PC-3 (cell line): ENCODE results near the gene KIAA0930.

Experiments
- EZH2 ChIP-seq: fragments of 300-600 bp; sonication (generic); IDR thresholded peaks from one replicate; pipeline ENCODE4 v1.6.1; 2017; ENCODE audit warnings: antibody characterized with exemption, mild to moderate bottlenecking, low read length; ENCODE audit not compliant: unreplicated experiment
- EZH2phosphoT487 ChIP-seq: fragments of 300-600 bp; sonication (generic); IDR thresholded peaks from 2 replicates; pipeline ENCODE4 v1.6.1; 2018; ENCODE audit warnings: mild to moderate bottlenecking, antibody characterized with exemption, low read length, borderline replicate concordance
- TF ChIP-seq, protein P1 (sequence below): fragments of 300-600 bp; sonication (generic); conservative IDR thresholded peaks from 2 replicates; pipeline ENCODE4 v1.5.1; 2017; ENCODE audit warnings: antibody characterized with exemption, low read depth, mild to moderate bottlenecking, low read length

DNA sequence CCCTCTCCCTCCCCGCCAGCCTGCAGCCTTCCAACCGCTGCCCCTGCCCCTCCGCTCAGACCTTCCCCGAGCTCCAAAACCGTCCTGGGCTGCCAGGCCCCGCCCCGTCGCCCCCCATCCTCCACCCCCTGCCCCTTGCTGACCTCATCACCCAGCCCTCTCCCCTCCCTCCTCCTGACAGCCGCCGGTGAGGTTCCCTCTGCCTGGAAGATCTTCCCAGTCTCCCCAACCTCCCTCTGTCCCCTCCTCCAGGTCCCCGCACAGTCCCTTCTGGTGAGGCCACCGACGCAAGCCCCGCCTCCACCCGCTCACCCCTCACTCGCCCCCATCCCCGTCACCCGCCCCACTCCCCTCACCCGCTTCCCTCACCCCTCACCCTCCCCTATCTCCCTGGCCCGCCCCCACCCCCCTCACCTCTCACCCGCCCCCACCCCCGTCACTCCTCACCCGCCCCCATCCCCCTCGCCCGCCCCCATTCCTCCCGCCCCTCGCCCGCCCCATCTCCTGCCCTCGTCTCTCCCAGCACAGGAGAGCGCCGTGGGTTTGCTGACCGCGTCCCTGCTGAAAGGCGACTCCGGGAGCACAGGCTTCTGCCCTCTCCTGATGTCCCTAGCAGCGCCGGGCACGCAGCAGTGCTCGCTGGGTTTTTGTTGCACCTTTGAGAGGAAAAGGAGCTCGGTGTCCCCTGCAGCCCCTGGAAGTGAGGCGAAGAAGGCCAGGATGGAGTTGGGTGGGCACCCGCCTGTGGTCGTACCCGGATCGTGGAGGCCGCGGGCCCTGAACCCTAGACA lies 27.7 kb upstream of the KIAA0930 start:
- TF ChIP-seq, protein P1, sequence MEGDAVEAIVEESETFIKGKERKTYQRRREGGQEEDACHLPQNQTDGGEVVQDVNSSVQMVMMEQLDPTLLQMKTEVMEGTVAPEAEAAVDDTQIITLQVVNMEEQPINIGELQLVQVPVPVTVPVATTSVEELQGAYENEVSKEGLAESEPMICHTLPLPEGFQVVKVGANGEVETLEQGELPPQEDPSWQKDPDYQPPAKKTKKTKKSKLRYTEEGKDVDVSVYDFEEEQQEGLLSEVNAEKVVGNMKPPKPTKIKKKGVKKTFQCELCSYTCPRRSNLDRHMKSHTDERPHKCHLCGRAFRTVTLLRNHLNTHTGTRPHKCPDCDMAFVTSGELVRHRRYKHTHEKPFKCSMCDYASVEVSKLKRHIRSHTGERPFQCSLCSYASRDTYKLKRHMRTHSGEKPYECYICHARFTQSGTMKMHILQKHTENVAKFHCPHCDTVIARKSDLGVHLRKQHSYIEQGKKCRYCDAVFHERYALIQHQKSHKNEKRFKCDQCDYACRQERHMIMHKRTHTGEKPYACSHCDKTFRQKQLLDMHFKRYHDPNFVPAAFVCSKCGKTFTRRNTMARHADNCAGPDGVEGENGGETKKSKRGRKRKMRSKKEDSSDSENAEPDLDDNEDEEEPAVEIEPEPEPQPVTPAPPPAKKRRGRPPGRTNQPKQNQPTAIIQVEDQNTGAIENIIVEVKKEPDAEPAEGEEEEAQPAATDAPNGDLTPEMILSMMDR: no peak
- TF ChIP-seq EZH2 (no peak), EZH2phosphoT487 (no peak)
